HCT116 (cell line): ENCODE data around the gene UPB1. TPM values are rescaled to one million over a fixed set of nuclear protein-coding genes. Genes with fewer than 3 reads are reported as not detected.

ENCODE experiments used
- ATAC-seq: fragments of 200-7000 bp; cut with Tn5 transposase; 2 replicates; pipeline ENCODE4 v1.9.1; 2020; ENCODE audit warnings: mild to moderate bottlenecking, moderate library complexity
- BruUV-seq: library from RNA; stranded (reverse); fragments of 400-500 nt; replicated peaks from 2 replicates; lab custom pipeline; 2021; lab: Mats Ljungman, UMichigan
- CTCF ChIA-PET: fragments of 300-600 bp; sonication (Branson Sonifier 250); formaldehyde crosslinking; loops from one replicate; lab custom pipeline; 2021; ENCODE audit warnings: antibody characterized with exemption; lab: Charles Lee
- POLR2A ChIA-PET: fragments of 300-600, 350-600 bp; sonication (Branson Sonifier 250); formaldehyde crosslinking; loops from one replicate; lab custom pipeline; 2021; ENCODE audit warnings: antibody characterized with exemption; lab: Charles Lee
- RAD21 ChIA-PET, 2 experiments: fragments of 300-600 bp; sonication (Branson Sonifier 250); formaldehyde crosslinking; loops; one replicate each; lab custom pipeline; 2023; ENCODE audit warnings: low total read pairs in 2 of 2; ENCODE audit not compliant: uncharacterized antibody in 2 of 2, unreplicated experiment in 2 of 2, low non-redundant PET in 1 of 2; lab: Charles Lee
- DNase-seq: peaks from one replicate; pipeline ENCODE4 v3.0.0-alpha.2; 2010; ENCODE audit warnings: low read depth, low spot score
- H2AFZ ChIP-seq: fragments of 200-600 bp; shearing (Covaris generic), sonication (generic); 2 replicates; pipeline ENCODE4 v1.6.1; 2017; ENCODE audit warnings: low read depth, mixed run types, mixed read lengths, antibody characterized with exemption, low read length; ENCODE audit not compliant: poor library complexity, severe bottlenecking
- H3K27ac ChIP-seq: 2 replicates; pipeline ENCODE4 v1.5.1; 2012; ENCODE audit warnings: low read depth, low read length
- H3K27me3 ChIP-seq: fragments of 200-600 bp; sonication (generic); 2 replicates; pipeline ENCODE4 v1.6.1; 2016; ENCODE audit warnings: mixed run types, low read length, mixed read lengths; ENCODE audit not compliant: insufficient read depth
- H3K36me3 ChIP-seq, 2 experiments: fragments of 200-500 bp in 1 of 2; fragments of 200-600 bp in 1 of 2; sonication (Bioruptor generic) in 1 of 2; sonication (generic) in 1 of 2; 2 replicates each; pipeline versions ENCODE4 v1.5.1 to v1.6.1; 2014 to 2016; ENCODE audit warnings: low read length in 2 of 2, inconsistent platforms in 1 of 2, mixed read lengths in 1 of 2, mixed run types in 1 of 2; ENCODE audit not compliant: insufficient read depth in 2 of 2, control insufficient read depth in 1 of 2
- H3K4me1 ChIP-seq, 2 experiments: fragments of 200-600 bp in 1 of 2; sonication (generic) in 1 of 2; 2 replicates each; pipeline versions ENCODE4 v1.5.1 to v1.6.1; 2012 to 2017; ENCODE audit warnings: low read length in 2 of 2, inconsistent platforms in 1 of 2, mild to moderate bottlenecking in 1 of 2, mixed read lengths in 1 of 2, mixed run types in 1 of 2, moderate library complexity in 1 of 2; ENCODE audit not compliant: insufficient read depth in 2 of 2, control insufficient read depth in 1 of 2
- H3K4me2 ChIP-seq: fragments of 200-600 bp; sonication (generic); 2 replicates; pipeline ENCODE4 v1.6.1; 2017; ENCODE audit warnings: mixed run types, low read length, mixed read lengths
- H3K4me3 ChIP-seq, 2 experiments: fragments of 200-600 bp in 1 of 2; sonication (generic) in 1 of 2; replicated peaks in 1 of 2; 2 replicates each; pipeline ENCODE4 v1.5.1; 2011 to 2016; ENCODE audit warnings: low read length in 2 of 2, control low read depth in 1 of 2, low read depth in 1 of 2, mild to moderate bottlenecking in 1 of 2, mixed read lengths in 1 of 2, mixed run types in 1 of 2
- H3K79me2 ChIP-seq: fragments of 200-600 bp; sonication (generic); 2 replicates; pipeline ENCODE4 v1.6.1; 2017; ENCODE audit warnings: mild to moderate bottlenecking, mixed run types, low read length, moderate library complexity, mixed read lengths; ENCODE audit not compliant: insufficient read depth
- H3K9ac ChIP-seq: fragments of 200-600 bp; sonication (generic); 2 replicates; pipeline ENCODE4 v1.6.1; 2016; ENCODE audit warnings: low read length, mixed read lengths
- H3K9me2 ChIP-seq: fragments of 200-600 bp; sonication (generic), shearing (Covaris generic); 2 replicates; pipeline ENCODE4 v1.6.1; 2017; ENCODE audit warnings: mixed run types, mild to moderate bottlenecking, moderate library complexity; ENCODE audit not compliant: insufficient read depth
- H3K9me3 ChIP-seq, 2 experiments: fragments of 200-500 bp in 1 of 2; fragments of 200-600 bp in 1 of 2; sonication (Bioruptor generic) in 1 of 2; sonication (generic) in 1 of 2; 2 replicates each; pipeline ENCODE4 v1.6.1; 2014 to 2017; ENCODE audit warnings: low read length in 2 of 2, mixed read lengths in 2 of 2, inconsistent platforms in 1 of 2, low read depth in 1 of 2, mild to moderate bottlenecking in 1 of 2, mixed run types in 1 of 2, moderate library complexity in 1 of 2; ENCODE audit not compliant: control insufficient read depth in 1 of 2, insufficient read depth in 1 of 2
- H4K20me1 ChIP-seq: fragments of 200-600 bp; sonication (generic), shearing (Covaris generic); 2 replicates; pipeline ENCODE4 v1.6.1; 2017; ENCODE audit warnings: mixed run types, mild to moderate bottlenecking, moderate library complexity; ENCODE audit not compliant: insufficient read depth
- CBX3 ChIP-seq: IDR thresholded peaks from 2 replicates; pipeline ENCODE4 v1.6.1; 2012; ENCODE audit warnings: low read depth
- EGR1 ChIP-seq: IDR thresholded peaks from 2 replicates; pipeline ENCODE4 v1.6.1; 2012; ENCODE audit warnings: low read depth
- EZH2 ChIP-seq: fragments of 200-600 bp; sonication (generic); IDR thresholded peaks from 2 replicates; pipeline ENCODE4 v1.6.1; 2017; ENCODE audit warnings: antibody characterized with exemption, mixed run types
- FOSL1 ChIP-seq: IDR thresholded peaks from 2 replicates; pipeline ENCODE4 v1.6.1; 2012; ENCODE audit warnings: low read depth
- JUND ChIP-seq: IDR thresholded peaks from 2 replicates; pipeline ENCODE4 v1.6.1; 2012
- POLR2A ChIP-seq: IDR thresholded peaks from 2 replicates; pipeline ENCODE4 v1.7.0; 2011; ENCODE audit warnings: borderline replicate concordance; ENCODE audit not compliant: insufficient read depth, insufficient read length; ENCODE audit errors: extremely low read depth
- POLR2AphosphoS5 ChIP-seq: IDR thresholded peaks from 2 replicates; pipeline ENCODE4 v1.6.1; 2011; ENCODE audit warnings: mild to moderate bottlenecking, low read depth, low read length, moderate library complexity
- SP1 ChIP-seq: IDR thresholded peaks from 2 replicates; pipeline ENCODE4 v1.6.1; 2012; ENCODE audit warnings: low read depth
- SRF ChIP-seq: IDR thresholded peaks from 2 replicates; pipeline ENCODE4 v1.6.1; 2012; ENCODE audit warnings: low read depth
- TCF7L2 ChIP-seq: IDR thresholded peaks from 2 replicates; pipeline ENCODE4 v1.7.0; 2011; ENCODE audit warnings: borderline replicate concordance, inconsistent platforms; ENCODE audit not compliant: insufficient read depth, insufficient read length; ENCODE audit errors: extremely low read depth
- ZNF274 ChIP-seq: fragments of 200-500 bp; sonication (Bioruptor generic); IDR thresholded peaks from 2 replicates; pipeline ENCODE4 v1.6.1; 2014; ENCODE audit warnings: mild to moderate bottlenecking, low read depth, low read length, inconsistent platforms
- intact Hi-C: fragments of 100-400 bp; cut with micrococcal nuclease; formaldehyde crosslinking; loops from 2 replicates; pipeline ENCODE4 v1.10.0; 2022
- total RNA-seq: library from RNA; stranded (reverse); gene quantifications from one replicate; pipeline ENCODE4 v1.2.1, GENCODE V29; 2021; ENCODE audit not compliant: unreplicated experiment
- TF ChIP-seq, protein P1 (sequence below): IDR thresholded peaks from 2 replicates; pipeline ENCODE4 v1.6.1; 2012
- TF ChIP-seq, protein P2 (sequence below): IDR thresholded peaks from 2 replicates; pipeline ENCODE4 v1.6.1; 2011; ENCODE audit warnings: mild to moderate bottlenecking, low read length, moderate library complexity; ENCODE audit not compliant: insufficient replicate concordance; ENCODE audit errors: extremely low read depth
- TF ChIP-seq, protein P3 (sequence below): IDR thresholded peaks from 2 replicates; pipeline ENCODE4 v1.6.1; 2012; ENCODE audit warnings: low read depth

Gene UPB1
- total RNA-seq, 1 experiment from 2014 or later = 0.27 TPM

DNA sequence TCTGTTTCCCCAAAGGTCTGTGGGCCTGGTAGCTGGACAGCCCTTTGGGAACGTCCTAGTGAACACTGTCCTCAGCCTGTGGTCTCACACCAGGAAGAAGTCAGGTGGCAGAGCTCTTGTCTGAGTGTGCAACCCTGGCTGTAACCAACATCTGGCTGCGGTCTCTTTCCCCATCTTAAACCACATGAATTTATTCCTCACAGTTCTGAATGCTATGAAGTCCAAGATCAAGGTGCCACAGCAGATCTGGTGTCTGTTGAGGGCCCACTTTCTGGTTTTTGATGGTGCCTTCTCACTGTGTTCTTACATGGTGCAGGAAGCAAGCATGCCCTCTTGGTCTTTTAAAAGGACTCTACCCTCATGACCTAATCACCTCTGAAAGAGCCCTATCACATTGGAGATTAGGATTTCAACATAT is 2.7 kb downstream of the UPB1 start:
- H3K9me3 ChIP-seq = no peaks in the 10 kb centered on the region
- TF ChIP-seq JUND (no peak), FOSL1 (no peak), CBX3 (no peak)
- no peaks in the 10 kb centered on the region for H3K27me3 ChIP-seq
- no peak overlapping the region for H3K4me3 ChIP-seq
- ChIA-PET CTCF (no interaction called here), RAD21 (no interaction called here), POLR2A (no interaction called here)
- H3K4me2 ChIP-seq = no peak overlapping the region
- no peaks in the 10 kb centered on the region for H3K79me2 ChIP-seq
- no peaks in the 10 kb centered on the region for H3K4me1 ChIP-seq
- H3K9ac ChIP-seq = no peak overlapping the region
- no peaks in the 10 kb centered on the region for H3K9me2 ChIP-seq
- no TSS peak for BruUV-seq
- no peaks in the 10 kb centered on the region for H3K36me3 ChIP-seq
- no peak overlapping the region for H3K27ac ChIP-seq
- H2AFZ ChIP-seq = no peak overlapping the region
- no peaks in the 10 kb centered on the region for H4K20me1 ChIP-seq
- intact Hi-C loops = no loop called here
- ATAC-seq (no peak), DNase-seq (no peak)

DNA sequence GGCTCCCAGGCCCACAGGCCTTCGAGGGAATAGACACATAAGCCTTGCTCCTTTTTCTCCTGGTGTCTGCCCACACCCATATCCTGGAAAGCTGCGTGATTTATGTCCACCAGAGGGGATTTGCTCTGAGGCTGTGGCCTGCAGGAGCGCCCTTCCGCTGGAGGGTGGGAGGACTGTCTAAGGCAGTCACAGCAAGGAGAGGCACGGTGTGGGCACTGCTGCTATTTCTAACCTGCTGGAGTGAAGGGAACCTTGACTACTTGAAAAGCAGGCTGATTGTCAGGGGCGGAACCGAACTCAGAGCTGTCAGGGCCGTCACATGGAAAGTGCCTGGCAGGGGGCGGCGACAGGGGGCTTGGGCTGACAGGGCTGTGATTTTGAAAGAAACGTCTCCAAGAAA is 3.7 kb downstream of the UPB1 start:
- Histone ChIP-seq H3K4me1 (no peaks in the 10 kb centered on the region), H2AFZ (no peak overlapping the region), H4K20me1 (no peaks in the 10 kb centered on the region), H3K4me3 (no peak overlapping the region), H3K9me3 (no peaks in the 10 kb centered on the region), H3K79me2 (no peaks in the 10 kb centered on the region), H3K9me2 (no peaks in the 10 kb centered on the region), H3K36me3 (no peaks in the 10 kb centered on the region), H3K27ac (no peak overlapping the region), H3K4me2 (no peak overlapping the region), H3K27me3 (no peaks in the 10 kb centered on the region), H3K9ac (no peak overlapping the region)
- intact Hi-C loops = no loop called here
- CTCF ChIA-PET = no interaction called here
- POLR2A ChIA-PET = no interaction called here
- ATAC-seq = no peak
- no TSS peak for BruUV-seq
- no peak for DNase-seq
- RAD21 ChIA-PET = no interaction called here
- TF ChIP-seq TCF7L2 (no peak), EGR1 (no peak), EZH2 (no peak), SP1 (no peak), POLR2A (no peak), JUND (no peak), POLR2AphosphoS5 (no peak), CBX3 (no peak), SRF (no peak), ZNF274 (no peak)
- TF ChIP-seq, protein P1, sequence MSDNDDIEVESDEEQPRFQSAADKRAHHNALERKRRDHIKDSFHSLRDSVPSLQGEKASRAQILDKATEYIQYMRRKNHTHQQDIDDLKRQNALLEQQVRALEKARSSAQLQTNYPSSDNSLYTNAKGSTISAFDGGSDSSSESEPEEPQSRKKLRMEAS = no peak
- TF ChIP-seq, protein P2, sequence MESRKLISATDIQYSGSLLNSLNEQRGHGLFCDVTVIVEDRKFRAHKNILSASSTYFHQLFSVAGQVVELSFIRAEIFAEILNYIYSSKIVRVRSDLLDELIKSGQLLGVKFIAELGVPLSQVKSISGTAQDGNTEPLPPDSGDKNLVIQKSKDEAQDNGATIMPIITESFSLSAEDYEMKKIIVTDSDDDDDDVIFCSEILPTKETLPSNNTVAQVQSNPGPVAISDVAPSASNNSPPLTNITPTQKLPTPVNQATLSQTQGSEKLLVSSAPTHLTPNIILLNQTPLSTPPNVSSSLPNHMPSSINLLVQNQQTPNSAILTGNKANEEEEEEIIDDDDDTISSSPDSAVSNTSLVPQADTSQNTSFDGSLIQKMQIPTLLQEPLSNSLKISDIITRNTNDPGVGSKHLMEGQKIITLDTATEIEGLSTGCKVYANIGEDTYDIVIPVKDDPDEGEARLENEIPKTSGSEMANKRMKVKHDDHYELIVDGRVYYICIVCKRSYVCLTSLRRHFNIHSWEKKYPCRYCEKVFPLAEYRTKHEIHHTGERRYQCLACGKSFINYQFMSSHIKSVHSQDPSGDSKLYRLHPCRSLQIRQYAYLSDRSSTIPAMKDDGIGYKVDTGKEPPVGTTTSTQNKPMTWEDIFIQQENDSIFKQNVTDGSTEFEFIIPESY = no peak
- TF ChIP-seq, protein P3, sequence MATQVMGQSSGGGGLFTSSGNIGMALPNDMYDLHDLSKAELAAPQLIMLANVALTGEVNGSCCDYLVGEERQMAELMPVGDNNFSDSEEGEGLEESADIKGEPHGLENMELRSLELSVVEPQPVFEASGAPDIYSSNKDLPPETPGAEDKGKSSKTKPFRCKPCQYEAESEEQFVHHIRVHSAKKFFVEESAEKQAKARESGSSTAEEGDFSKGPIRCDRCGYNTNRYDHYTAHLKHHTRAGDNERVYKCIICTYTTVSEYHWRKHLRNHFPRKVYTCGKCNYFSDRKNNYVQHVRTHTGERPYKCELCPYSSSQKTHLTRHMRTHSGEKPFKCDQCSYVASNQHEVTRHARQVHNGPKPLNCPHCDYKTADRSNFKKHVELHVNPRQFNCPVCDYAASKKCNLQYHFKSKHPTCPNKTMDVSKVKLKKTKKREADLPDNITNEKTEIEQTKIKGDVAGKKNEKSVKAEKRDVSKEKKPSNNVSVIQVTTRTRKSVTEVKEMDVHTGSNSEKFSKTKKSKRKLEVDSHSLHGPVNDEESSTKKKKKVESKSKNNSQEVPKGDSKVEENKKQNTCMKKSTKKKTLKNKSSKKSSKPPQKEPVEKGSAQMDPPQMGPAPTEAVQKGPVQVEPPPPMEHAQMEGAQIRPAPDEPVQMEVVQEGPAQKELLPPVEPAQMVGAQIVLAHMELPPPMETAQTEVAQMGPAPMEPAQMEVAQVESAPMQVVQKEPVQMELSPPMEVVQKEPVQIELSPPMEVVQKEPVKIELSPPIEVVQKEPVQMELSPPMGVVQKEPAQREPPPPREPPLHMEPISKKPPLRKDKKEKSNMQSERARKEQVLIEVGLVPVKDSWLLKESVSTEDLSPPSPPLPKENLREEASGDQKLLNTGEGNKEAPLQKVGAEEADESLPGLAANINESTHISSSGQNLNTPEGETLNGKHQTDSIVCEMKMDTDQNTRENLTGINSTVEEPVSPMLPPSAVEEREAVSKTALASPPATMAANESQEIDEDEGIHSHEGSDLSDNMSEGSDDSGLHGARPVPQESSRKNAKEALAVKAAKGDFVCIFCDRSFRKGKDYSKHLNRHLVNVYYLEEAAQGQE = no peak
